Bronchial epithelial cell (primary cell): ENCODE measurements around the gene TAF15. TPM values are rescaled to one million over a fixed set of nuclear protein-coding genes. Genes with fewer than 3 reads are reported as not detected.

Experiments used
- DNase-seq: peaks from one replicate; pipeline ENCODE4 v3.0.0-alpha.2; 2010; ENCODE audit warnings: low read depth
- FAIRE-seq: peaks from 2 replicates; lab custom pipeline; 2011; peaks lifted over from hg19 to GRCh38; lab: Jason Lieb, UNC
- H3K27me3 ChIP-seq: 2 replicates; pipeline ENCODE4 v1.5.1; 2011; ENCODE audit warnings: low read length; ENCODE audit not compliant: control insufficient read depth, insufficient read depth
- H3K36me3 ChIP-seq: 2 replicates; pipeline ENCODE4 v1.5.1; 2011; ENCODE audit warnings: low read length; ENCODE audit not compliant: control insufficient read depth, insufficient read depth
- H3K4me3 ChIP-seq: 2 replicates; pipeline ENCODE4 v1.5.1; 2011; ENCODE audit warnings: mild to moderate bottlenecking, low read depth, low read length, control low read depth
- CTCF ChIP-seq: IDR thresholded peaks from 2 replicates; pipeline ENCODE4 v1.5.1; 2011; ENCODE audit warnings: mild to moderate bottlenecking, moderate library complexity, low read length, control low read depth, inconsistent platforms; ENCODE audit not compliant: insufficient read depth, severe bottlenecking
- total RNA-seq: library from RNA; depleted of rRNA; stranded (reverse); fragments of >200 nt; gene quantifications from 2 replicates; pipeline ENCODE4 v1.2.1, GENCODE V29; 2014

TAF15 gene
- total RNA-seq, 1 donor from 2014 or later: 69.5 TPM

- no peak for TF ChIP-seq CTCF
- DNase-seq (no peak), FAIRE-seq (no peak)
- no peak overlapping the region for H3K4me3 ChIP-seq
- no peaks in the 10 kb centered on the region for H3K36me3 ChIP-seq
- H3K27me3 ChIP-seq: no peaks in the 10 kb centered on the region
These were observed 44.1 kb upstream of the TAF15 start for GRCh38 chr17:35765086-35765710.

DNA sequence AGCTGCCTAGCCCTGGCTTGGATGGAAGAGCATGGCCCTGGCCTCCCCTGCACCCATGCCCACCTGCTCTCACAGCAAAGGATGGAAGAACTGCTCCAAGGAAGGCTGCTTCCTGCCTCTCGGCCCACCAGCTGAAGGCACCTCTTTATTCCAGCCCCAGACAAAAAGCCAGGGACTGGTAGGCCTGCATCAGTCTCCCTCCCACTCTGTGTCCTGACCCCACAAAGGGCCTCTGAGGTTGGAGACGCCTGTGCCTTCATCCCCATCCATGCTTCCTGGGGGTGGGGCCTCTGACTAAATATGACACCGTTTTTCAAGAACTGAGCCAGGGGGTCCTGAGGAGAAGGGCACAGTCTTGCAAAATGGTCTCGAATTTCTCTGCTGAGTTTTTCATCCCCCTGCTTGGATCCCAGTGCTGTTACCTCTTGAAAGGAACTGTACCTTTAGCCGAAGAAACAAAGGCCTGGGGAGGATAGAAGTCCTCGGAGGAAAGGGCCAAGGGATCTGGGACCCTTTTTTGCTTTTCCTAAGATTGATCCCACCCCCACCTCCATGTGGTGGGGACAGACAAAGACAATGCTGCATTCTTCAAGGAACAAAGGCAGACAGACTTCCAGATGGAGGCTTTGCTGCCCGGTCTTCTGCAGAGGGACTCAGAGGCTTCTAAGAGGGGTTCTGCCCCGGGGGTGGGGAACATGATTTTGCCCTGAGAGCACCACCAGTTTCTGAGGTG lies 43.4 kb upstream of the TAF15 start:
- FAIRE-seq (no peak), DNase-seq (no peak)
- Histone ChIP-seq H3K4me3 (no peak overlapping the region), H3K36me3 (no peaks in the 10 kb centered on the region), H3K27me3 (no peaks in the 10 kb centered on the region)
- TF ChIP-seq CTCF: no peak

DNA sequence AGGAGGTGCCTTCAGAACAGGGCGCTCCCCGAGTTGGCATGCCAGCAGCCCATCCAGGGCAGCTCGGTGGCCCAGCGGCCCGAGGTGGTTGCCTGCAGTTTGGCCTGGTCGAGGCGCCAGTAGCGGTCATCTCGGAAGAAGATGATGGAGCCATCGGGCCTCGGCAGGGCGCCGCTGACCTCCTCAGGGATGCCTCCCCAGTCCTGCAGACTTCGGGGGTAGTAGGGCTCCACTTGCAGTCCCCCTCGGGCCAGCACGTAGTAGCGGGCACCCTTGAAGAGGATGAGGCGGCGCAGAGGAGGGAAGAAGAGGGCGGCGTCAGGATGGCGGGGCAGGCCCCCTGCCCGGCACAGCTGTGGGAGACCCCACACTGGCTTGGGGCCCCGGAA lies 42.8 kb upstream of the TAF15 start:
- TF ChIP-seq CTCF: no peak
- Histone ChIP-seq H3K36me3 (no peaks in the 10 kb centered on the region), H3K4me3 (no peak overlapping the region), H3K27me3 (no peaks in the 10 kb centered on the region)
- no peak for FAIRE-seq
- no peak for DNase-seq

- FAIRE-seq (no peak), DNase-seq (peak; percentile 50)
- peak; percentile 41 for TF ChIP-seq CTCF
- no peaks in the 10 kb centered on the region for H3K27me3 ChIP-seq
- no peaks in the 10 kb centered on the region for H3K36me3 ChIP-seq
- no peak overlapping the region for H3K4me3 ChIP-seq
These were observed 42.3 kb upstream of the TAF15 start for GRCh38 chr17:35766903-35767510.

GRCh38 chr17:35768797-35769196 lies 40.5 kb upstream of the TAF15 start:
- Histone ChIP-seq H3K4me3 (no peak overlapping the region), H3K27me3 (no peaks in the 10 kb centered on the region), H3K36me3 (peaks cover 2% of the 10 kb centered on the region)
- DNase-seq (no peak), FAIRE-seq (no peak)
- no peak for TF ChIP-seq CTCF
